CD4-positive, alpha-beta memory T cell (primary cell): Measurements from ENCODE around the gene TMC2. TPM values are rescaled to one million over a fixed set of nuclear protein-coding genes. Genes with fewer than 3 reads are reported as not detected.

Experiments
- CTCF ChIA-PET: fragments of 350-600 bp; sonication (Branson Sonifier 250); formaldehyde crosslinking; loops from one replicate; lab custom pipeline; 2021; ENCODE audit warnings: inconsistent platforms; ENCODE audit not compliant: partially characterized antibody; lab: Charles Lee
- POLR2A ChIA-PET: fragments of 350-600 bp; sonication (Branson Sonifier 250); formaldehyde crosslinking; loops from one replicate; lab custom pipeline; 2021; ENCODE audit not compliant: partially characterized antibody; lab: Charles Lee
- DNase-seq, 5 donors: peaks; one replicate each; pipeline versions ENCODE4 v3.0.0 to v3.0.0-alpha.2; 2020 to 2022; ENCODE audit warnings: mixed read lengths in 1 of 5
- H3K27ac ChIP-seq: one replicate; pipeline ENCODE4 v1.7.0; 2013; ENCODE audit warnings: low read depth, low read length
- H3K27me3 ChIP-seq: 2 replicates; pipeline ENCODE4 v1.7.0; 2013; ENCODE audit warnings: mild to moderate bottlenecking, low read length, moderate library complexity; ENCODE audit not compliant: insufficient read depth
- H3K36me3 ChIP-seq: 2 replicates; pipeline ENCODE4 v1.7.0; 2013; ENCODE audit warnings: mild to moderate bottlenecking, low read length, moderate library complexity; ENCODE audit not compliant: insufficient read depth
- H3K4me1 ChIP-seq: 2 replicates; pipeline ENCODE4 v1.7.0; 2013; ENCODE audit warnings: mild to moderate bottlenecking, low read length, moderate library complexity; ENCODE audit not compliant: insufficient read depth
- H3K4me3 ChIP-seq, 2 donors: one replicate each; pipeline ENCODE4 v1.7.0; 2013; ENCODE audit warnings: low read length in 2 of 2, mild to moderate bottlenecking in 1 of 2
- H3K9me3 ChIP-seq, 2 donors: one replicate each; pipeline ENCODE4 v1.7.0; 2013; ENCODE audit warnings: low read length in 2 of 2, control low read depth in 1 of 2; ENCODE audit not compliant: control insufficient read depth in 1 of 2
- H3K27ac Mint-ChIP-seq, 7 donors: one replicate each; pipeline ENCODE4 v1.8.0; 2020 to 2021; ENCODE audit warnings: mixed read lengths in 7 of 7, mild to moderate bottlenecking in 6 of 7, inconsistent platforms in 3 of 7, moderate library complexity in 3 of 7
- H3K27me3 Mint-ChIP-seq, 2 donors: one replicate each; pipeline ENCODE4 v1.8.0; 2020 to 2021; ENCODE audit warnings: mixed read lengths in 2 of 2
- H3K36me3 Mint-ChIP-seq, 2 donors: one replicate each; pipeline ENCODE4 v1.8.0; 2020 to 2021; ENCODE audit warnings: mixed read lengths in 2 of 2, inconsistent platforms in 1 of 2, mild to moderate bottlenecking in 1 of 2
- H3K4me1 Mint-ChIP-seq, 4 donors: one replicate each; pipeline ENCODE4 v1.8.0; 2020 to 2021; ENCODE audit warnings: mixed read lengths in 4 of 4, mild to moderate bottlenecking in 1 of 4
- H3K4me3 Mint-ChIP-seq, 8 donors: one replicate each; pipeline ENCODE4 v1.8.0; 2020 to 2021; ENCODE audit warnings: mixed read lengths in 8 of 8, mild to moderate bottlenecking in 7 of 8, moderate library complexity in 6 of 8, inconsistent platforms in 3 of 8
- H3K9me3 Mint-ChIP-seq, 8 donors: one replicate each; pipeline ENCODE4 v1.8.0; 2020 to 2021; ENCODE audit warnings: mixed read lengths in 8 of 8, mild to moderate bottlenecking in 5 of 8, inconsistent platforms in 3 of 8, moderate library complexity in 1 of 8
- intact Hi-C: fragments of 100-400 bp; cut with micrococcal nuclease; formaldehyde crosslinking; loops from one replicate; pipeline ENCODE4 v1.15.1; 2023
- polyA plus RNA-seq, 2 donors: library from polyadenylated mRNA; unstranded; fragments of 300-500 nt; fragmentation: Illumina TruSeq; gene quantifications; one replicate each; pipeline ENCODE4 v1.2.3, GENCODE V29; 2021
- total RNA-seq, 2 experiments: library from RNA; stranded (reverse); gene quantifications; one replicate each; pipeline ENCODE4 v1.2.3, GENCODE V29; 2021

The TMC2 gene
- total and polyA plus RNA-seq, 4 experiments from 2014 or later = not detected

GRCh38 chr20:2654831-2655230 is 118.5 kb downstream of the TMC2 start:
- peaks cover 54 to 69% of the 10 kb centered on the region in 2 donors for H3K36me3 Mint-ChIP-seq
- H3K36me3 ChIP-seq = peaks cover 59% of the 10 kb centered on the region
- H3K4me1 ChIP-seq = peaks cover 31% of the 10 kb centered on the region
- ChIA-PET CTCF (interaction anchor here (1.1 to 5.4 kb wide), 3 partner anchors 10 to 132 kb away, joined by 4 to 35 read pairs (median 6); no protein-coding TSS in a partner anchor), POLR2A (interaction anchor here (1.0 to 6.3 kb wide), 2 partner anchors 11 to 19 kb away, joined by 7 to 180 read pairs; partner anchors contain the start of gene IDH3B)
- H3K27ac Mint-ChIP-seq = peak overlapping the region; percentile 57 to 93 (median 77)
- peaks cover 22 to 69% (median 30%) of the 10 kb centered on the region in 4 donors for H3K4me1 Mint-ChIP-seq
- no peak for DNase-seq
- no peaks in the 10 kb centered on the region for H3K9me3 Mint-ChIP-seq
- no peak overlapping the region for H3K4me3 ChIP-seq
- H3K27me3 ChIP-seq = no peaks in the 10 kb centered on the region
- intact Hi-C loops = loop anchor here (5.0 kb wide), 1 partner anchor 148 kb away; the partner anchor contains the start of gene ZNF343
- no peaks in the 10 kb centered on the region for H3K27me3 Mint-ChIP-seq
- peak overlapping the region; percentile 72 to 92 (median 90) for H3K4me3 Mint-ChIP-seq
- no peaks in the 10 kb centered on the region for H3K9me3 ChIP-seq
- H3K27ac ChIP-seq = peak overlapping the region; percentile 80

- H3K4me3 Mint-ChIP-seq = no peak overlapping the region
- H3K9me3 Mint-ChIP-seq = no peaks in the 10 kb centered on the region
- POLR2A ChIA-PET = interaction anchor here (6.3 kb wide), 1 partner anchor 10 kb away, joined by 180 read pairs; the partner anchor contains the start of gene IDH3B
- peaks cover 18 to 66% (median 25%) of the 10 kb centered on the region in 4 donors for H3K4me1 Mint-ChIP-seq
- intact Hi-C loops = no loop called here
- H3K27ac ChIP-seq = no peak overlapping the region
- H3K9me3 ChIP-seq = no peaks in the 10 kb centered on the region
- CTCF ChIA-PET = interaction anchor here (1.1 to 5.4 kb wide), 4 partner anchors 10 to 133 kb away, joined by 4 to 35 read pairs (median 5); no protein-coding TSS in a partner anchor
- H3K4me1 ChIP-seq = peaks cover 31% of the 10 kb centered on the region
- H3K27me3 ChIP-seq = no peaks in the 10 kb centered on the region
- peaks cover 61 to 76% of the 10 kb centered on the region in 2 donors for H3K36me3 Mint-ChIP-seq
- H3K27me3 Mint-ChIP-seq = no peaks in the 10 kb centered on the region
- H3K36me3 ChIP-seq = peaks cover 66% of the 10 kb centered on the region
- no peak overlapping the region for H3K4me3 ChIP-seq
- peak overlapping the region in 4 of 7 donors; percentile 74 to 93 (median 80) for H3K27ac Mint-ChIP-seq
- no peak for DNase-seq
These were observed 119.2 kb downstream of the TMC2 start for GRCh38 chr20:2655331-2656116.

DNA sequence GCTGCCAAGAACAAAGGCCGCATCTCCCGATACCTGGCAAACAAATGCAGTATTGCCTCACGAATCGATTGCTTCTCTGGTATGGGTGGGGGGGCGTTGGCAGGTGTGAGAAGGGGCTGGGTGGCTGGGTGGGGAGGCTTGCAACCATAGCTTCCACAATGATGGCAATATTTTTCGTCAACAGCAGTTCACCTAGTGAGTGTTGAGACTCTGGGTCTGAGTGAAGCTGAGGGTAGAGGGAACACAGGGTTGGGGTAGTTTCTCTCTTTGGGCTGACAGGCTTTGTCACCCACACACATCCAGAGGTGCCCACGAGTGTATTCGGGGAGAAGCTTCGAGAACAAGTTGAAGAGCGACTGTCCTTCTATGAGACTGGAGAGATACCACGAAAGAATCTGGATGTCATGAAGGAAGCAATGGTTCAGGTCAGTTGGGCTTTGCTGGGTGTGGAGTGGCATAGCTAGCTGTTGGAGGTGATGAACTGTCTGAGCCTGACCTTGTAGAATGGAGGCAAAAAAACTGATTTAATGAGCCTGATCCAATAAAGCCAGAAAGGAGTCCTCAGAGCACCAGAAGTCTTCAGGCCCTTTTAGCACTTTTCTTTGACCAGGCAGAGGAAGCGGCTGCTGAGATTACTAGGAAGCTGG is 120.2 kb downstream of the TMC2 start:
- H3K27ac ChIP-seq = no peak overlapping the region
- H3K4me1 Mint-ChIP-seq = peaks cover 20 to 65% (median 26%) of the 10 kb centered on the region in 4 donors
- CTCF ChIA-PET = no interaction called here

DNA sequence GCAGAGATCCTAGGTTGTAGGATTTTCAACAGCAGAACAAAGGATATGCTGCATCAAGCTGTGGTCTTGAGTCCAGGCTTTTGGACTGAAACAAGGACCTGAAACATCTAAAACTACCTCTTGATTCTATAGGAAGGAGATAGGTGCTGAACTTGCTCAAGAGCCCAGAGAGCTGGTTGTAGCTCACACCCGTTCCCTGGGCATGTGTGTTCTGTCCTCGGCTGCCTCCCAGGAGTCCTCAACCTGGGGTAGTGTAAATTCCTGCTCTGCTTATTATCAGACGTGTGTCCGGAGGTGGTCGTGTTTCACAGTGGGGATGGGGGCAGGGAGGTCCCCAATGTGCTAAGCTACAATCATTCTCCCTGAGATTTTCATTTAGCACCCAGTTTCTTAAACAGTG is 120.9 kb downstream of the TMC2 start:
- no peak for DNase-seq
- no peaks in the 10 kb centered on the region for H3K27me3 ChIP-seq
- H3K4me1 ChIP-seq = peaks cover 19% of the 10 kb centered on the region
- H3K9me3 ChIP-seq = no peaks in the 10 kb centered on the region
- H3K36me3 ChIP-seq = peaks cover 72% of the 10 kb centered on the region
- H3K4me3 ChIP-seq = no peak overlapping the region
- ChIA-PET CTCF (no interaction called here), POLR2A (no interaction called here)
- Mint-ChIP-seq H3K27ac (peak overlapping the region in 3 of 7 donors; percentile 7 to 73 (median 73)), H3K36me3 (peaks cover 76 to 87% of the 10 kb centered on the region in 2 donors), H3K9me3 (no peaks in the 10 kb centered on the region), H3K4me3 (peak overlapping the region in 1 of 8 donors; percentile 52), H3K4me1 (peaks cover 24 to 72% (median 31%) of the 10 kb centered on the region in 4 donors), H3K27me3 (no peaks in the 10 kb centered on the region)
- no peak overlapping the region for H3K27ac ChIP-seq
- intact Hi-C loops = no loop called here

More for the DNA sequence above, 120.2 kb downstream of the TMC2 start:
- Mint-ChIP-seq H3K27ac (peak overlapping the region in 5 of 7 donors; percentile 16 to 85 (median 27)), H3K4me3 (peak overlapping the region in 1 of 8 donors; percentile 52), H3K9me3 (no peaks in the 10 kb centered on the region), H3K36me3 (peaks cover 70 to 84% of the 10 kb centered on the region in 2 donors), H3K27me3 (no peaks in the 10 kb centered on the region)
- Histone ChIP-seq H3K9me3 (no peaks in the 10 kb centered on the region), H3K27me3 (no peaks in the 10 kb centered on the region), H3K36me3 (peaks cover 72% of the 10 kb centered on the region), H3K4me3 (no peak overlapping the region), H3K4me1 (peaks cover 22% of the 10 kb centered on the region)
- no peak for DNase-seq
- POLR2A ChIA-PET = interaction anchor here (0.9 to 6.3 kb wide), 2 partner anchors 9 to 14 kb away, joined by 3 to 180 read pairs; partner anchors contain the start of gene IDH3B
- intact Hi-C loops = no loop called here

- CTCF ChIA-PET = no interaction called here
- POLR2A ChIA-PET = no interaction called here
- no peak for DNase-seq
- H3K36me3 Mint-ChIP-seq = peaks cover 79 to 89% of the 10 kb centered on the region in 2 donors
- no peaks in the 10 kb centered on the region for H3K27me3 Mint-ChIP-seq
- H3K27ac Mint-ChIP-seq = peak overlapping the region in 1 of 7 donors; percentile 73
- Histone ChIP-seq H3K27me3 (no peaks in the 10 kb centered on the region), H3K9me3 (no peaks in the 10 kb centered on the region), H3K27ac (no peak overlapping the region), H3K4me3 (no peak overlapping the region), H3K36me3 (peaks cover 72% of the 10 kb centered on the region), H3K4me1 (peaks cover 19% of the 10 kb centered on the region)
- intact Hi-C loops = no loop called here
- H3K9me3 Mint-ChIP-seq = no peaks in the 10 kb centered on the region
- H3K4me3 Mint-ChIP-seq = peak overlapping the region in 1 of 8 donors; percentile 7
- peaks cover 25 to 72% (median 33%) of the 10 kb centered on the region in 4 donors for H3K4me1 Mint-ChIP-seq
These were observed 121.3 kb downstream of the TMC2 start for GRCh38 chr20:2657674-2658073.

DNA sequence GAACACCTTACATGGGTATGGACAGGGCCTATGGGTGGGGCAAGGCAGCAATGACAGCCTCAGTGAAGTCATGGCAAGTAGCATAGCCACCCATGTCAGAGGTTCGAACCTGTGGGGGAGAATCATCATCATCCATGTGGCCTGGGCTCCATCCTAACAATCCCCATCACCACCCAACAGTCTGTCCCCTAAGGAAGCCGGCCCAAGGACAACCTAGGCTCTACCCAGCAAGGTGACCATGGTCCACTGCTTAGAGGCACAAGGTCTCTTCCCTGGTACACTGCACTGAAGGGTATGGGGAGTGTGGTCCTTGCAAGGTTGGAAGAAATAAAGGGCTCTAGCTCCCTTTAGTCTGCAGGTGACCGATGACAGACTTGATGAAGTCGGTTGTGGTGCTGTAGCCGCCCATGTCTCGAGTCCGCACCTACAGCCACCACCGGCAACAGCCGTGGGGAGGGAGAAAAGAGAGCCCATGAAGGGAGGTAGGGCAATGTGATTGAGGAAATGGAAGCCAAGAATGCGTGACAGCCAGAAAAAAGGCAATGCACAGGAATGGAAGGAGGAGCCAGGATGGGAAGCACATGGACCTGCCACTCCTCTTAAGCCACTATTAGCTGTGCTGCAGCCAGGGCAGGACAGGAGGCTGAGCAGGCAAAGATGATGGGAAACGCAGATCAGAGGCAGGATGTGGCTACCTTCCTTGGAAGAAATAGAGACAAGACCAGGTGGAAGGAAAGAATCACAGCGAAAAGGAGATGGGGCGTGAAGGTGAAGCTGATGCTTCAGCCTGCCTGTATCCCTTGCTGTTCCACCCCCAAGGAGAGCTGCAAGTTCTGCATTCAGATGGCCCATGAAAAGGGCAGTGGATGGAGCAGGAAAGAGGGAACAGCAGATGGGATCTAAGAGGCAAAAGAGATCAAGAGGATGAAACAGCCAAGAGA is 122.3 kb downstream of the TMC2 start:
- Histone ChIP-seq H3K9me3 (no peaks in the 10 kb centered on the region), H3K27ac (no peak overlapping the region), H3K4me3 (no peak overlapping the region), H3K4me1 (peaks cover 19% of the 10 kb centered on the region), H3K27me3 (no peaks in the 10 kb centered on the region), H3K36me3 (peaks cover 72% of the 10 kb centered on the region)
- DNase-seq = no peak
- Mint-ChIP-seq H3K36me3 (peaks cover 79 to 89% of the 10 kb centered on the region in 2 donors), H3K27ac (peak overlapping the region in 6 of 7 donors; percentile 4 to 81 (median 72)), H3K9me3 (peaks cover 0 to 2% (median 0%) of the 10 kb centered on the region in 8 donors), H3K4me1 (peaks cover 27 to 63% (median 37%) of the 10 kb centered on the region in 4 donors), H3K27me3 (no peaks in the 10 kb centered on the region), H3K4me3 (peak overlapping the region in 2 of 8 donors; percentile 16 to 37)
- ChIA-PET CTCF (no interaction called here), POLR2A (interaction anchor here (1.0 kb wide), 1 partner anchor 10 kb away, joined by 3 read pairs; no protein-coding TSS in a partner anchor)
- intact Hi-C loops = no loop called here
